ENCODE measurements around the gene PANK2.
"Not testable (repeated sequence)": the region's sequence is repeated elsewhere in the genome, so short reads cannot be mapped to it uniquely, and the experiment has no call there.

DNA sequence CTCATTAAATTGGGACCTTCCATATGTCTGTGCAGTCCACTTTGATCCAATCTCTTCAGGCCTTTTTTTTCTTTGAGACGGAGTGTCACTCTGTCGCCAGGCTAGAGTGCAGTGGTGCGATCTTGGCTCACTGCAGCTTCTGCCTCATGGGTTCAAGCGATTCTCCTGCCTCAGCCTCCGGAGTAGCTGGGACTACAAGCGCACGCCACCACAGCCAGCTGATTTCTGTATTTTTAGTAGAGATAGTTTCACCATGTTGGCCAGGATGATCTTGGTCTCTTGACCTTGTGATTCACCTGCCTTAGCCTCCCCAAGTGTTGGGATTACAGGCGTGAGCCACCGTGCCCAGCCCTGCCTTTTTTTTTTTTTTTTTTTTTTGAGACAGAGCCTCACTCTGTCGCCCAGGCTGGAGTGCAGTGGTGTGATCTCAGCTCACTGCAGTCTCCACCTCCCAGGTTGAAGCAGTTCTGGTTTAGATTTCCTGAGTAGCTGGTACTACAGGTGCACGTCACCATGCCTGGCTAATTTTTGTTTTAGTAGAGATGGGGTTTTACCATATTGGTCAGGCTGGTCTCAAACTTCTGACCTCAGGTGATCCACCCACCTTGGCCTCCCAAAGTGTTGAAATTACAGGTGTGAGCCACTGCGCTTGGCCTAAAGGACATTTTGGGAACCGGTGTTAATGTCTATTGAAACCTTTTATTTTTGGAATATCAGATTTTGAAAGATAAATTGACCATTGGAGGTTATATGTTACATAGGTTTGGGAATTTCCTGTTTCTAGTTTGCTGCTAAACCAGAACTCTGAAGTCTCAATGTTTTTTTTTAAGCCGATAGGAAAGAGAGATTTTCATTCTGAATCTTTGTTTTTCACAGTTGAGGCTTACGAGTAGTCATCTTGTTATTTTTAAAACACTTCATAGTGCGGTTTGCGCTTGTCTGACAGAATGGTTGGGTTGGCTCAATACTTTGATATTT, 17.8 kb downstream of the PANK2 start:
- TF ChIP-seq POLR2A (IDR thresholded peaks at IDR 0.05) = not testable (repeated sequence)
- TF ChIP-seq, protein P1, sequence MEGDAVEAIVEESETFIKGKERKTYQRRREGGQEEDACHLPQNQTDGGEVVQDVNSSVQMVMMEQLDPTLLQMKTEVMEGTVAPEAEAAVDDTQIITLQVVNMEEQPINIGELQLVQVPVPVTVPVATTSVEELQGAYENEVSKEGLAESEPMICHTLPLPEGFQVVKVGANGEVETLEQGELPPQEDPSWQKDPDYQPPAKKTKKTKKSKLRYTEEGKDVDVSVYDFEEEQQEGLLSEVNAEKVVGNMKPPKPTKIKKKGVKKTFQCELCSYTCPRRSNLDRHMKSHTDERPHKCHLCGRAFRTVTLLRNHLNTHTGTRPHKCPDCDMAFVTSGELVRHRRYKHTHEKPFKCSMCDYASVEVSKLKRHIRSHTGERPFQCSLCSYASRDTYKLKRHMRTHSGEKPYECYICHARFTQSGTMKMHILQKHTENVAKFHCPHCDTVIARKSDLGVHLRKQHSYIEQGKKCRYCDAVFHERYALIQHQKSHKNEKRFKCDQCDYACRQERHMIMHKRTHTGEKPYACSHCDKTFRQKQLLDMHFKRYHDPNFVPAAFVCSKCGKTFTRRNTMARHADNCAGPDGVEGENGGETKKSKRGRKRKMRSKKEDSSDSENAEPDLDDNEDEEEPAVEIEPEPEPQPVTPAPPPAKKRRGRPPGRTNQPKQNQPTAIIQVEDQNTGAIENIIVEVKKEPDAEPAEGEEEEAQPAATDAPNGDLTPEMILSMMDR (IDR thresholded peaks at IDR 0.05 in 8 of 11, conservative IDR thresholded peaks at IDR 0.05 in 3 of 11) = not testable (repeated sequence)

All from spleen (tissue), 7 donors.